K562 (cell line): ENCODE results near the gene TIMM22.

Experiments used
- EGR1 ChIP-seq: fragments of 450-650 bp; conservative IDR thresholded peaks from 2 replicates; pipeline ENCODE4 v1.6.1; 2017; ENCODE audit warnings: mild to moderate bottlenecking
- ESRRA ChIP-seq: fragments of 450-650 bp; IDR thresholded peaks from 2 replicates; pipeline ENCODE4 v1.6.1; 2014; ENCODE audit warnings: low read depth, mild to moderate bottlenecking, moderate library complexity, borderline replicate concordance
- HDAC1 ChIP-seq, 2 experiments: fragments of 450-650 bp; IDR thresholded peaks; 2 replicates each; pipeline ENCODE4 v1.6.1; 2016 to 2017; ENCODE audit warnings: inconsistent platforms in 1 of 2, mild to moderate bottlenecking in 1 of 2, moderate library complexity in 1 of 2
- NFIC ChIP-seq: fragments of 450-650 bp; IDR thresholded peaks from 2 replicates; pipeline ENCODE4 v1.6.1; 2017; ENCODE audit warnings: mild to moderate bottlenecking, inconsistent platforms
- NRF1 ChIP-seq, 2 experiments: fragments of 450-650 bp; IDR thresholded peaks in 1 of 2; conservative IDR thresholded peaks in 1 of 2; 2 replicates each; pipeline ENCODE4 v1.6.1; 2014; ENCODE audit warnings: mild to moderate bottlenecking in 2 of 2
- POLR2AphosphoS5 ChIP-seq: IDR thresholded peaks from 2 replicates; pipeline ENCODE4 v1.6.1; 2011; ENCODE audit warnings: mild to moderate bottlenecking, low read depth, low read length, moderate library complexity; ENCODE audit not compliant: control insufficient read depth, insufficient read depth
- POLR2G ChIP-seq: fragments of 200-400 bp; formaldehyde crosslinking; IDR thresholded peaks from 2 replicates; pipeline ENCODE4 v1.6.1; 2017; ENCODE audit warnings: low read depth, mild to moderate bottlenecking, antibody characterized with exemption, low read length, moderate library complexity
- RBM15 ChIP-seq: fragments of 200-400 bp; formaldehyde crosslinking; IDR thresholded peaks from 2 replicates; pipeline ENCODE4 v1.6.1; 2018; ENCODE audit warnings: mild to moderate bottlenecking, low read length, moderate library complexity; ENCODE audit not compliant: insufficient read depth
- RBM17 ChIP-seq: fragments of 200-400 bp; formaldehyde crosslinking; IDR thresholded peaks from 2 replicates; pipeline ENCODE4 v1.6.1; 2017; ENCODE audit warnings: low read depth, mild to moderate bottlenecking, low read length, borderline replicate concordance
- TRIM28 ChIP-seq: fragments of 450-650 bp; IDR thresholded peaks from 2 replicates; pipeline ENCODE4 v1.6.1; 2017
- ZNF165 ChIP-seq: fragments of 250-450 bp; sonication (Bioruptor Pico); IDR thresholded peaks from 2 replicates; pipeline ENCODE4 v1.4.0; 2020; ENCODE audit warnings: borderline replicate concordance
- TF ChIP-seq, protein P1 (sequence below), 3 experiments: IDR thresholded peaks in 2 of 3; conservative IDR thresholded peaks in 1 of 3; 2 replicates each; pipeline ENCODE4 v1.5.1; 2011 to 2012; ENCODE audit warnings: low read length in 3 of 3, mild to moderate bottlenecking in 3 of 3, control low read depth in 2 of 3, improper control_type of control experiment in 1 of 3, inconsistent platforms in 1 of 3, low read depth in 1 of 3, mixed read lengths in 1 of 3, moderate library complexity in 1 of 3; ENCODE audit not compliant: insufficient read depth in 2 of 3
- TF ChIP-seq, protein P2 (sequence below): sonication (generic); formaldehyde crosslinking; IDR thresholded peaks from 2 replicates; pipeline ENCODE4 v1.8.1; 2023; ENCODE audit warnings: mild to moderate bottlenecking, missing genetic modification reagents
- TF ChIP-seq, protein P3 (sequence below): fragments of 250-450 bp; sonication (Bioruptor Pico); IDR thresholded peaks from 2 replicates; pipeline ENCODE4 v1.5.0; 2021

DNA sequence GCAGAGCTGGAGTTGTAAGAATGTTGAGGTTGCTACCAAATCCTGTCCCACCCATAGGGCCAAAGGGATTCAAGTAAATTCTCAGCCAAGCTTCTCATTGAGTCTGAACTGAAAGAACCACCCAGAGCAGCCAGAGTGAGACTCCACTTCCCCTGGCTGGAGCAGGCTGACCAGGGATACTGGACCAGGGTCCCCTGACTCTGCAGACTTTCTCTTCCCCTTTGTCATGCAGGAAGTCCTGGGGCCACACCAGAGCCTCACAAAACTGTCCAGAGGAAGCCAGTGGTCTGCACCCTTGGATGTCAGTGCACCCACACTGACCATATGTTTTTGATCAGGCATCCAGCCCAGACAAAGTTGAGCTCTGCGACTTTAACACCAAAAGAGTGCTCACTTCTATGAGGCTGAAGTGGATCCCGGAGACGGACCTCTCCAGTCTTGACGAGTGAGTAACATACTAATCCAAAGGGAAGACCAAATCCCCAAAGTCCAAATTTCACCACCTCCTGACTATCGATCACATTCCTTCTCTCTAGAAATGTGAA, 21.5 kb upstream of the TIMM22 start:
- TF ChIP-seq, protein P1, sequence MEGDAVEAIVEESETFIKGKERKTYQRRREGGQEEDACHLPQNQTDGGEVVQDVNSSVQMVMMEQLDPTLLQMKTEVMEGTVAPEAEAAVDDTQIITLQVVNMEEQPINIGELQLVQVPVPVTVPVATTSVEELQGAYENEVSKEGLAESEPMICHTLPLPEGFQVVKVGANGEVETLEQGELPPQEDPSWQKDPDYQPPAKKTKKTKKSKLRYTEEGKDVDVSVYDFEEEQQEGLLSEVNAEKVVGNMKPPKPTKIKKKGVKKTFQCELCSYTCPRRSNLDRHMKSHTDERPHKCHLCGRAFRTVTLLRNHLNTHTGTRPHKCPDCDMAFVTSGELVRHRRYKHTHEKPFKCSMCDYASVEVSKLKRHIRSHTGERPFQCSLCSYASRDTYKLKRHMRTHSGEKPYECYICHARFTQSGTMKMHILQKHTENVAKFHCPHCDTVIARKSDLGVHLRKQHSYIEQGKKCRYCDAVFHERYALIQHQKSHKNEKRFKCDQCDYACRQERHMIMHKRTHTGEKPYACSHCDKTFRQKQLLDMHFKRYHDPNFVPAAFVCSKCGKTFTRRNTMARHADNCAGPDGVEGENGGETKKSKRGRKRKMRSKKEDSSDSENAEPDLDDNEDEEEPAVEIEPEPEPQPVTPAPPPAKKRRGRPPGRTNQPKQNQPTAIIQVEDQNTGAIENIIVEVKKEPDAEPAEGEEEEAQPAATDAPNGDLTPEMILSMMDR (IDR thresholded peaks at IDR 0.05 in 2 of 3, conservative IDR thresholded peaks at IDR 0.05 in 1 of 3; ENCODE audit: insufficient read depth in 2 of 3, low read depth in 1 of 3, low read length in 3 of 3), result no peak
- TF ChIP-seq POLR2G, result no peak
- TF ChIP-seq POLR2AphosphoS5, result no peak
- TF ChIP-seq, protein P2, sequence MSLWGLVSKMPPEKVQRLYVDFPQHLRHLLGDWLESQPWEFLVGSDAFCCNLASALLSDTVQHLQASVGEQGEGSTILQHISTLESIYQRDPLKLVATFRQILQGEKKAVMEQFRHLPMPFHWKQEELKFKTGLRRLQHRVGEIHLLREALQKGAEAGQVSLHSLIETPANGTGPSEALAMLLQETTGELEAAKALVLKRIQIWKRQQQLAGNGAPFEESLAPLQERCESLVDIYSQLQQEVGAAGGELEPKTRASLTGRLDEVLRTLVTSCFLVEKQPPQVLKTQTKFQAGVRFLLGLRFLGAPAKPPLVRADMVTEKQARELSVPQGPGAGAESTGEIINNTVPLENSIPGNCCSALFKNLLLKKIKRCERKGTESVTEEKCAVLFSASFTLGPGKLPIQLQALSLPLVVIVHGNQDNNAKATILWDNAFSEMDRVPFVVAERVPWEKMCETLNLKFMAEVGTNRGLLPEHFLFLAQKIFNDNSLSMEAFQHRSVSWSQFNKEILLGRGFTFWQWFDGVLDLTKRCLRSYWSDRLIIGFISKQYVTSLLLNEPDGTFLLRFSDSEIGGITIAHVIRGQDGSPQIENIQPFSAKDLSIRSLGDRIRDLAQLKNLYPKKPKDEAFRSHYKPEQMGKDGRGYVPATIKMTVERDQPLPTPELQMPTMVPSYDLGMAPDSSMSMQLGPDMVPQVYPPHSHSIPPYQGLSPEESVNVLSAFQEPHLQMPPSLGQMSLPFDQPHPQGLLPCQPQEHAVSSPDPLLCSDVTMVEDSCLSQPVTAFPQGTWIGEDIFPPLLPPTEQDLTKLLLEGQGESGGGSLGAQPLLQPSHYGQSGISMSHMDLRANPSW, result no peak
- TF ChIP-seq HDAC1 (IDR thresholded peaks at IDR 0.05), result no peak
- no peak for TF ChIP-seq NFIC
- TF ChIP-seq ZNF165 (CRISPR knock-in tag), result no peak
- TF ChIP-seq EGR1, result no peak
- no peak for TF ChIP-seq NRF1 (conservative IDR thresholded peaks at IDR 0.05 in 1 of 2, IDR thresholded peaks at IDR 0.05 in 1 of 2)
- TF ChIP-seq RBM15, result no peak
- TF ChIP-seq ESRRA, result no peak
- TF ChIP-seq, protein P3, sequence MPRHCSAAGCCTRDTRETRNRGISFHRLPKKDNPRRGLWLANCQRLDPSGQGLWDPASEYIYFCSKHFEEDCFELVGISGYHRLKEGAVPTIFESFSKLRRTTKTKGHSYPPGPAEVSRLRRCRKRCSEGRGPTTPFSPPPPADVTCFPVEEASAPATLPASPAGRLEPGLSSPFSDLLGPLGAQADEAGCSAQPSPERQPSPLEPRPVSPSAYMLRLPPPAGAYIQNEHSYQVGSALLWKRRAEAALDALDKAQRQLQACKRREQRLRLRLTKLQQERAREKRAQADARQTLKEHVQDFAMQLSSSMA (CRISPR knock-in tag), result no peak
- TF ChIP-seq RBM17, result no peak
- no peak for TF ChIP-seq TRIM28
